Epithelial cell of proximal tubule (primary cell): Measurements from ENCODE around the gene SUGP1. TPM values are rescaled to one million over a fixed set of nuclear protein-coding genes. Genes with fewer than 3 reads are reported as not detected.

Source experiments
- DNase-seq: peaks from one replicate; pipeline ENCODE4 v3.0.0-alpha.2; 2011; ENCODE audit warnings: low read depth
- H3K4me3 ChIP-seq: 2 replicates; pipeline ENCODE4 v1.5.1; 2011; ENCODE audit warnings: low read depth, mild to moderate bottlenecking, low read length
- total RNA-seq: library from RNA; depleted of rRNA; stranded (reverse); fragments of >200 nt; gene quantifications from 2 replicates; pipeline ENCODE4 v1.2.3, GENCODE V29; 2015
- TF ChIP-seq, protein P1 (sequence below): conservative IDR thresholded peaks from 2 replicates; pipeline ENCODE4 v1.5.1; 2012; ENCODE audit warnings: low read depth, mild to moderate bottlenecking, low read length

Gene SUGP1
- total RNA-seq, 1 donor from 2014 or later: 32.2 TPM

DNA sequence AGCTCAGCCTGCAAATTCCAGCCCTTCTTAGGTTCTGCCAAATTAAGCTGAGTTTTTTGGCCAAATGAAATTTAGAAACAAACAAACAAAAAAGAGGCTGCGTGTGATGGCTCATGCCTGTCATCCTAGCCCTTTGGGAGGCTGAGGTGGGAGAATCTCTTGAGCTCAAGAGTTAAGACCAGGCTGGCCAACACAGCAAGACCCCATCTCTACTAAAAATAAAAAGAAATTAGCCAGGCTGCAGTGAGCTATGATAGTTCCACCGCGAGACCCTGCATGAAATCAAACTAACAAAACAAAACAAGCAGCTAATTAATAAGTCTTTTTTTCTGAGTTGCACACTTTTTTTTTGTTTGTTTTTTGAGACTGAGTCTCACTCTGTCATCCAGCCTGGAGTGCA lies 90.6 kb downstream of the SUGP1 start:
- TF ChIP-seq, protein P1, sequence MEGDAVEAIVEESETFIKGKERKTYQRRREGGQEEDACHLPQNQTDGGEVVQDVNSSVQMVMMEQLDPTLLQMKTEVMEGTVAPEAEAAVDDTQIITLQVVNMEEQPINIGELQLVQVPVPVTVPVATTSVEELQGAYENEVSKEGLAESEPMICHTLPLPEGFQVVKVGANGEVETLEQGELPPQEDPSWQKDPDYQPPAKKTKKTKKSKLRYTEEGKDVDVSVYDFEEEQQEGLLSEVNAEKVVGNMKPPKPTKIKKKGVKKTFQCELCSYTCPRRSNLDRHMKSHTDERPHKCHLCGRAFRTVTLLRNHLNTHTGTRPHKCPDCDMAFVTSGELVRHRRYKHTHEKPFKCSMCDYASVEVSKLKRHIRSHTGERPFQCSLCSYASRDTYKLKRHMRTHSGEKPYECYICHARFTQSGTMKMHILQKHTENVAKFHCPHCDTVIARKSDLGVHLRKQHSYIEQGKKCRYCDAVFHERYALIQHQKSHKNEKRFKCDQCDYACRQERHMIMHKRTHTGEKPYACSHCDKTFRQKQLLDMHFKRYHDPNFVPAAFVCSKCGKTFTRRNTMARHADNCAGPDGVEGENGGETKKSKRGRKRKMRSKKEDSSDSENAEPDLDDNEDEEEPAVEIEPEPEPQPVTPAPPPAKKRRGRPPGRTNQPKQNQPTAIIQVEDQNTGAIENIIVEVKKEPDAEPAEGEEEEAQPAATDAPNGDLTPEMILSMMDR: no peak
- no peak overlapping the region for H3K4me3 ChIP-seq
- DNase-seq: no peak

DNA sequence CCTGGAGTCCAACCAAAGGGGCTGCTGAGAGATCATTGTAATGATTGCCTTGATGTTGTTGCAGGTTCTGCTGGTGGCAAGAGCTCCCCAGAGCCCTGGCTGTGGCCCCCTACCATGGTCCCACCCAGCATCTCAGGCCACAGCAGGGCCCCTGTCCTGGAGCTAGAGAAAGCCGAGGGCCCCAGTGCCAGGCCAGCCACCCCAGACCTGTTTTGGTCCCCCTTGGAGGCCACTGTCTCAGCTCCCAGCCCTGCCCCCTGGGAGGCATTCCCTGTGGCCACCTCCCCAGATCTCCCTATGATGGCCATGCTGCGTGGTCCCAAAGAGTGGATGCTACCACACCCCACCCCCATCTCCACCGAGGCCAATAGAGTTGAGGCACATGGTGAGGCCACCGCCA lies 93.1 kb downstream of the SUGP1 start:
- no peak overlapping the region for H3K4me3 ChIP-seq
- DNase-seq: no peak
- TF ChIP-seq, protein P1: no peak

DNA sequence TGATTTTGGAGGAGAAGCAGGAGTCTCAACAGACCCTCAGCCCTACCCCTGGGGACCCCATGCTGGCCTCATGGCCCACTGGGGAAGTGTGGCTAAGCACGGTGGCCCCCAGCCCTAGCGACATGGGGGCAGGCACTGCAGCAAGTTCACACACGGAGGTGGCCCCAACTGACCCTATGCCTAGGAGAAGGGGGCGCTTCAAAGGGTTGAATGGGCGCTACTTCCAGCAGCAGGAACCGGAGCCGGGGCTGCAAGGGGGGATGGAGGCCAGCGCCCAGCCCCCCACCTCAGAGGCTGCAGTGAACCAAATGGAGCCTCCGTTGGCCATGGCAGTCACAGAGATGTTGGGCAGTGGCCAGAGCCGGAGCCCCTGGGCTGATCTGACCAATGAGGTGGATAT lies 93.6 kb downstream of the SUGP1 start:
- H3K4me3 ChIP-seq: no peak overlapping the region
- TF ChIP-seq, protein P1: no peak
- no peak for DNase-seq

DNA sequence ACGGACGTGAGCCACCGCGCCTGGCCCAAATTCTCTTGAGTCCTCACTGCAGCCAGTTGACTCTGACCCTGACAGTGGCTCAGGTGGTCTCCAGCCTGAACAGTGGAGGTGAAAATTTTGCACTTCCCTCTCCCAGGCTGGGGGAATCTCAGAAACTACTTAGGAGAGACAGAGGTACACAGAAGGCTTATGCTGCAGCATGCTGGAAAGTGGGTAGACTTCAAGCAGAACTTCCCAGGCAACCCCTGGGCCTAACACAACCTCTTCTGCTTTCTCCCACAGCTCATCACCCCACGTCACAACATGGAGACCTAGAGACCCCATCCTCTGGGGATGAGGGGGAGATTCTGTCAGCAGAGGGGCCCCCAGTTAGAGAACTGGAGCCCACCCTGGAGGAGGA lies 94.1 kb downstream of the SUGP1 start:
- H3K4me3 ChIP-seq: no peak overlapping the region
- TF ChIP-seq, protein P1: no peak
- DNase-seq: no peak

Other genes starting within 250 kb of the SUGP1 start
- gene TMEM161A, start 182.0 kb downstream of the SUGP1 start, total RNA-seq: 32.6 TPM in 2 replicates
- not detected in 2 replicates for gene MEF2B, start 150.2 kb downstream of the SUGP1 start, total RNA-seq
- 26.0 and 27.4 TPM in 2 replicates for gene BORCS8, start 128.4 kb downstream of the SUGP1 start, total RNA-seq
- gene RFXANK, start 128.3 kb downstream of the SUGP1 start, total RNA-seq: 87.5 and 95.8 TPM in 2 replicates
- gene NR2C2AP, start 117.1 kb downstream of the SUGP1 start, total RNA-seq: 25.9 and 28.5 TPM in 2 replicates
- not detected in 2 replicates for gene NCAN, start 108.6 kb downstream of the SUGP1 start, total RNA-seq
- gene TM6SF2, start 47.2 kb downstream of the SUGP1 start, total RNA-seq: not detected in 2 replicates
- gene MAU2, start 320 bp upstream of the SUGP1 start, total RNA-seq: 14.7 and 22.0 TPM in 2 replicates
- gene GATAD2A, start 85.2 kb upstream of the SUGP1 start, total RNA-seq: 86.2 and 118 TPM in 2 replicates
- 0.58 and 1.7 TPM in 2 replicates for gene TSSK6, start 195.0 kb upstream of the SUGP1 start, total RNA-seq
- gene NDUFA13, start 195.7 kb upstream of the SUGP1 start, total RNA-seq: 166 and 181 TPM in 2 replicates
- gene YJEFN3, start 208.4 kb upstream of the SUGP1 start, total RNA-seq: 0.51 and 0.58 TPM in 2 replicates
- gene CILP2, start 217.8 kb upstream of the SUGP1 start, total RNA-seq: 0.06 TPM in 1 of 2 replicates, not detected in the other